ENCODE measurements around the gene ST7L. TPM values are rescaled to one million over a fixed set of nuclear protein-coding genes. Genes with fewer than 3 reads are reported as not detected.

Gene ST7L
- total and polyA plus RNA-seq, 9 of the 15 experiments (the other 6 are each of a cell fraction or from before 2014, with no cell fraction given) = 9.0 to 32.5 (median 26.6) TPM

GRCh38 chr1:112506731-112507130, 112.2 kb downstream of the ST7L start:
- in situ Hi-C loops (cut with MboI) = no loop called here
- TF ChIP-seq TSC22D4 (tag; IDR thresholded peaks at IDR 0.05) (no peak), ZNF263 (CRISPR knock-in tag; IDR thresholded peaks at IDR 0.05; ENCODE audit: borderline replicate concordance) (peak; percentile 80)
- BruUV-seq (replicated peaks) = no TSS peak

GRCh38 chr1:112506306-112506705, 112.6 kb downstream of the ST7L start:
- peaks cover 49 to 91% of the 10 kb centered on the region in 2 experiments for H3K27me3 ChIP-seq (ENCODE audit: control insufficient read depth in 2 of 2, insufficient read depth in 2 of 2, low read length in 2 of 2)
- TF ChIP-seq, protein P1, sequence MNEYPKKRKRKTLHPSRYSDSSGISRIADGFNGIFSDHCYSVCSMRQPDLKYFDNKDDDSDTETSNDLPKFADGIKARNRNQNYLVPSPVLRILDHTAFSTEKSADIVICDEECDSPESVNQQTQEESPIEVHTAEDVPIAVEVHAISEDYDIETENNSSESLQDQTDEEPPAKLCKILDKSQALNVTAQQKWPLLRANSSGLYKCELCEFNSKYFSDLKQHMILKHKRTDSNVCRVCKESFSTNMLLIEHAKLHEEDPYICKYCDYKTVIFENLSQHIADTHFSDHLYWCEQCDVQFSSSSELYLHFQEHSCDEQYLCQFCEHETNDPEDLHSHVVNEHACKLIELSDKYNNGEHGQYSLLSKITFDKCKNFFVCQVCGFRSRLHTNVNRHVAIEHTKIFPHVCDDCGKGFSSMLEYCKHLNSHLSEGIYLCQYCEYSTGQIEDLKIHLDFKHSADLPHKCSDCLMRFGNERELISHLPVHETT (CRISPR knock-in tag; conservative IDR thresholded peaks at IDR 0.05 in 1 of 2, IDR thresholded peaks at IDR 0.05 in 1 of 2) = no peak
- TF ChIP-seq ZNF778 (CRISPR knock-in tag; IDR thresholded peaks at IDR 0.05) (no peak), HEY1 (CRISPR knock-in tag; IDR thresholded peaks at IDR 0.05; ENCODE audit: borderline replicate concordance) (no peak), ZKSCAN8 (CRISPR knock-in tag; IDR thresholded peaks at IDR 0.05) (no peak), ZBTB17 (CRISPR knock-in tag; IDR thresholded peaks at IDR 0.05) (no peak), SAP30 (IDR thresholded peaks at IDR 0.05; ENCODE audit: borderline replicate concordance, insufficient read depth, low read depth, low read length, poor library complexity, severe bottlenecking) (no peak), MXI1 (IDR thresholded peaks at IDR 0.05; ENCODE audit: low read depth, low read length) (no peak), ZNF766 (CRISPR knock-in tag; conservative IDR thresholded peaks at IDR 0.05) (no peak), ASH1L (IDR thresholded peaks at IDR 0.05; ENCODE audit: borderline replicate concordance, low read depth, partially characterized antibody) (no peak), ZC3H4 (CRISPR knock-in tag; IDR thresholded peaks at IDR 0.05; ENCODE audit: borderline replicate concordance) (no peak)
- TF ChIP-seq, protein P2, sequence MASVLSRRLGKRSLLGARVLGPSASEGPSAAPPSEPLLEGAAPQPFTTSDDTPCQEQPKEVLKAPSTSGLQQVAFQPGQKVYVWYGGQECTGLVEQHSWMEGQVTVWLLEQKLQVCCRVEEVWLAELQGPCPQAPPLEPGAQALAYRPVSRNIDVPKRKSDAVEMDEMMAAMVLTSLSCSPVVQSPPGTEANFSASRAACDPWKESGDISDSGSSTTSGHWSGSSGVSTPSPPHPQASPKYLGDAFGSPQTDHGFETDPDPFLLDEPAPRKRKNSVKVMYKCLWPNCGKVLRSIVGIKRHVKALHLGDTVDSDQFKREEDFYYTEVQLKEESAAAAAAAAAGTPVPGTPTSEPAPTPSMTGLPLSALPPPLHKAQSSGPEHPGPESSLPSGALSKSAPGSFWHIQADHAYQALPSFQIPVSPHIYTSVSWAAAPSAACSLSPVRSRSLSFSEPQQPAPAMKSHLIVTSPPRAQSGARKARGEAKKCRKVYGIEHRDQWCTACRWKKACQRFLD (CRISPR knock-in tag; IDR thresholded peaks at IDR 0.05) = no peak

More at GRCh38 chr1:112506731-112507130, 112.2 kb downstream of the ST7L start:
- H4K20me1 ChIP-seq (replicated peaks; ENCODE audit: control insufficient read depth, insufficient read depth, low read length) = 0 out of 2 replicates have a peak, but pooled peaks cover 4% of the 10 kb centered on the region
- peaks cover 48 to 88% of the 10 kb centered on the region in 2 experiments for H3K27me3 ChIP-seq (ENCODE audit: control insufficient read depth in 2 of 2, insufficient read depth in 2 of 2, low read length in 2 of 2)
- intact Hi-C loops (cut with micrococcal nuclease) = no loop called here
- no peak overlapping the region for H2AFZ ChIP-seq (ENCODE audit: low read depth, low read length)
- no peak overlapping the region for H3K4me3 ChIP-seq
- 9% methylated on average over 8 of the region's 8 CpGs for WGBS (ENCODE audit: insufficient coverage, low coverage, missing lambda C conversion rate)
- POLR2A ChIA-PET = no interaction called here
- H3K9me3 ChIP-seq (replicated peaks; ENCODE audit: control insufficient read depth, insufficient read depth, low read depth, low read length) = no peaks in the 10 kb centered on the region
- H3K79me2 ChIP-seq (ENCODE audit: control insufficient read depth, insufficient read depth, low read length) = no peaks in the 10 kb centered on the region
- no peak for ATAC-seq
- no peak overlapping the region for H3K9ac ChIP-seq (ENCODE audit: insufficient read depth in 1 of 2, low read depth in 2 of 2, low read length in 2 of 2)
- CTCF ChIA-PET (ENCODE audit: low intra/inter-chr PET ratio) = no interaction called here
- FAIRE-seq = no peak
- peaks cover 0 to 32% of the 10 kb centered on the region in 2 experiments; a peak in 4 of 5 replicates for H3K4me1 ChIP-seq (replicated peaks in 1 of 2; ENCODE audit: control insufficient read depth in 2 of 2, insufficient read depth in 2 of 2, low read length in 2 of 2)
- H3K9me1 ChIP-seq (ENCODE audit: control insufficient read depth, insufficient read depth, low read length) = no peaks in the 10 kb centered on the region
- no peak overlapping the region for H3K27ac ChIP-seq (ENCODE audit: extremely low read depth, low read depth, low read length)
- no peaks in the 10 kb centered on the region for H3K36me3 ChIP-seq (ENCODE audit: control insufficient read depth, insufficient read depth, low read length)
- DNase-seq (ENCODE audit: extremely low read depth in 1 of 4, low spot score in 3 of 4) = no peak
- no peak overlapping the region for H3K4me2 ChIP-seq (ENCODE audit: insufficient read depth, low read length)

More at GRCh38 chr1:112506306-112506705, 112.6 kb downstream of the ST7L start:
- no peaks in the 10 kb centered on the region for H3K9me1 ChIP-seq (ENCODE audit: control insufficient read depth, insufficient read depth, low read length)
- in situ Hi-C loops (cut with MboI) = no loop called here
- BruUV-seq (replicated peaks) = no TSS peak
- 0 out of 2 replicates have a peak, but pooled peaks cover 4% of the 10 kb centered on the region for H4K20me1 ChIP-seq (replicated peaks; ENCODE audit: control insufficient read depth, insufficient read depth, low read length)
- 3% methylated on average over 2 of the region's 2 CpGs for WGBS (ENCODE audit: insufficient coverage, low coverage, missing lambda C conversion rate)
- peaks cover 0 to 34% of the 10 kb centered on the region in 2 experiments; a peak in 4 of 5 replicates for H3K4me1 ChIP-seq (replicated peaks in 1 of 2; ENCODE audit: control insufficient read depth in 2 of 2, insufficient read depth in 2 of 2, low read length in 2 of 2)
- no peaks in the 10 kb centered on the region for H3K9me3 ChIP-seq (replicated peaks; ENCODE audit: control insufficient read depth, insufficient read depth, low read depth, low read length)
- ChIA-PET POLR2A (no interaction called here), CTCF (ENCODE audit: low intra/inter-chr PET ratio) (no interaction called here)
- H3K9ac ChIP-seq (ENCODE audit: insufficient read depth in 1 of 2, low read depth in 2 of 2, low read length in 2 of 2) = no peak overlapping the region
- no peak overlapping the region for H3K4me3 ChIP-seq
- DNase-seq (ENCODE audit: extremely low read depth in 1 of 4, low spot score in 3 of 4) (no peak), FAIRE-seq (no peak), ATAC-seq (no peak)
- no peak overlapping the region for H2AFZ ChIP-seq (ENCODE audit: low read depth, low read length)
- no peaks in the 10 kb centered on the region for H3K36me3 ChIP-seq (ENCODE audit: control insufficient read depth, insufficient read depth, low read length)
- intact Hi-C loops (cut with micrococcal nuclease) = no loop called here
- no peaks in the 10 kb centered on the region for H3K79me2 ChIP-seq (ENCODE audit: control insufficient read depth, insufficient read depth, low read length)
- H3K4me2 ChIP-seq (ENCODE audit: insufficient read depth, low read length) = no peak overlapping the region
- no peak overlapping the region for H3K27ac ChIP-seq (ENCODE audit: extremely low read depth, low read depth, low read length)

All from K562 (cell line).